Stimulated activated CD4-positive, alpha-beta T cell treated with anti-CD3 and anti-CD28 coated beads, Interleukin-4, amount 100 ng/mL, for 48 hours (primary cell): ENCODE data around the gene HSD17B8.

Experiments
- DNase-seq, 2 donors: peaks; one replicate each; pipeline ENCODE4 v3.0.0-alpha.2; 2020; ENCODE audit warnings: low read depth in 2 of 2

The HSD17B8 gene

GRCh38 chr6:33171016-33171879 is 33.2 kb upstream of the HSD17B8 start:
- DNase-seq = no peak

DNA sequence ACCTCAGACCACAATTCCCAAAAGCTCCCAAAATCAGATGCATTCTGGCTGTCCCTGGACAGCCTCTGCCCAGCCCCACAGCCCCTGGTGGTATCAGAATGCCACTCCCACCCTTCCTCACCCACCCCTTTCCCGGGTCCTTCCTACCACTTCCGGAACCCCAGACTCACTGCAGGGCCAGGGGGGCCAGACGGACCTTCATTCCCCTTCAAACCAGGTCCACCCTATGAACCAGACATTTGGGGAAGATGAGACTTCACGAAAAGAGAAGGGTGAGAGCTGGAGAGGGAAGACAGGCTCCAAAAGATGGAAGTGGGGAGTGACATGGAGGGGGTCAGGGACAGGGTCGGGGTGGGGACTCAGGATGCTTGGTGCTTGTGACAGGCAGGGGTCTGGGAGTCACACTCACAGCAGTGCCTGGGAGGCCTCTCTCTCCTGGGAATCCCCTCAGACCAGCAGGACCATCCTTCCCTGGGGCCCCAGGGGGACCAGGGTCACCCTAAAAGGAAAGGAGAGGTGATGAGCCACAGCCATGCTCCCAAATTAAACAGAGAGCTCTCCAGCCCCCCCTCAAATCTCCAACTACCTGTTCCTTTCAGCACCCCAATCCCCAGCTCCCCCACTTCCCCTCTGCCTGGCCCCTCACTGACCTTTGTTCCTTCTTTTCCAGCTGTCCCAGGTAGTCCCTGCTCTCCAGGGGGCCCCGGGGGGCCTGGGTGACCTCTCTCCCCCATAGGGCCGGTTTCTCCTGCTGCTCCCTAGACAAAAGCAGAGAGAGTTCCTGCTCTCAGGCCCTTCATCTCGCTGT is 32.4 kb upstream of the HSD17B8 start:
- DNase-seq = no peak

DNA sequence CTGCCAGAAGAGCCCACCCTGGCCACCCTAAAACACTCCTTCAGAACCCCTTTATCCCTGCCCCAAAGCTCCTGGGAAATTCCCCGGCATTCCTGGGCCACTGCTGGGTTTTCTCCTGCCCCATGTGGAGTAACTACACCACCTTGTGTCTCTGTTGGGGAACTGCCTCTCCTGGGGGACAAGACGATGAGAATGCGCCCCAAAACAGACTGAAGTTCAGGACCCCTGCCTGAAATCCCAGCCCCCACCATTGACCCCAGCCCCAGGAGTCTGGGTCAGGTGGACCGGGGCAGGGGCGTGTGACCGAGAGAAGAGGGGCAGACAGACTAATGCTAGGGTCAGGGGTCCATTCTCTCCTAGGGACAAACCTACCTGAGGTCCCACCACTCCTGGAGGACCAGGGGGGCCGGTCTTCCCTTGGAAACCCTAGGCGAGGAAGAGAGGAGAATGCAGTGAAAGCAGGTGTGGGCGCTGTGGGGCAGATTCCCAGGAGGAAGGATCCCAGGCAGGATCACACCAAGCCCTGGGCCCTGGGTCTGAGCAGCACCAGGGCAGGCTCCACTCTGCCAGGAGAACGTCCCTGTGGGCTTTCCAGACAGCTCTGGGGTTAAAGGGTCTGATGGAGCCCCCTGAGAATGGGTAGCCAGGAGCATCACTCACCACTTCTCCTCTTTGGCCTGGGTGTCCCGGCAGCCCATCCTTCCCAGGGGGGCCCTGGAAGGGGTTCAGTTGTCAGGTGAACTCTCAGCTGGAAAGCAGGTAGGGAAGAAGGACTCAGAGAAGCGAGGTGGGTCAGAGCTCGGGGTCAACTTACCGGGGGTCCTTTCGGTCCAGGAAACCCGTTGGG is 31.5 kb upstream of the HSD17B8 start:
- DNase-seq = no peak

GRCh38 chr6:33173535-33174180 is 30.8 kb upstream of the HSD17B8 start:
- DNase-seq = no peak

- no peak for DNase-seq
Measured at GRCh38 chr6:33174784-33175183, 29.7 kb upstream of the HSD17B8 start.

- no peak for DNase-seq
Measured at GRCh38 chr6:33175436-33176069, 28.9 kb upstream of the HSD17B8 start.

DNA sequence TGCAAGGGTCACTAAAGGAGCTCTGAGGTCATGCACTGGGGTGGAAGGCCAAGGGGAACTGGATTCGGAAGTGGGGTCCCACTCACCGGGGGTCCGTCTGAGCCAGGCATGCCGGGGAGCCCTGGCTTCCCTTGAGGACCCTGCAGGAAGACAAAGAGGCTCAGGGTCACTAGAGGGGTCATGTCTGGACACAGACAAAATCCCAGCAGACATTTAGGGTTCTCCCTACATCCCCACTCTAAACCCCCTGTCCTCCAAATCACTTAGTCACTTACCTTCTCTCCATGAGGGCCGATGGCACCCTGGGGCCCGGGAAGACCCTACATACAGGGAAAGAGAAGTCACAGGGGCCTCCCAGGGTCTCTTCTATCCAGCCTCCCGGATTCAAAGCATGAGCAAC is 27.5 kb upstream of the HSD17B8 start:
- no peak for DNase-seq

DNA sequence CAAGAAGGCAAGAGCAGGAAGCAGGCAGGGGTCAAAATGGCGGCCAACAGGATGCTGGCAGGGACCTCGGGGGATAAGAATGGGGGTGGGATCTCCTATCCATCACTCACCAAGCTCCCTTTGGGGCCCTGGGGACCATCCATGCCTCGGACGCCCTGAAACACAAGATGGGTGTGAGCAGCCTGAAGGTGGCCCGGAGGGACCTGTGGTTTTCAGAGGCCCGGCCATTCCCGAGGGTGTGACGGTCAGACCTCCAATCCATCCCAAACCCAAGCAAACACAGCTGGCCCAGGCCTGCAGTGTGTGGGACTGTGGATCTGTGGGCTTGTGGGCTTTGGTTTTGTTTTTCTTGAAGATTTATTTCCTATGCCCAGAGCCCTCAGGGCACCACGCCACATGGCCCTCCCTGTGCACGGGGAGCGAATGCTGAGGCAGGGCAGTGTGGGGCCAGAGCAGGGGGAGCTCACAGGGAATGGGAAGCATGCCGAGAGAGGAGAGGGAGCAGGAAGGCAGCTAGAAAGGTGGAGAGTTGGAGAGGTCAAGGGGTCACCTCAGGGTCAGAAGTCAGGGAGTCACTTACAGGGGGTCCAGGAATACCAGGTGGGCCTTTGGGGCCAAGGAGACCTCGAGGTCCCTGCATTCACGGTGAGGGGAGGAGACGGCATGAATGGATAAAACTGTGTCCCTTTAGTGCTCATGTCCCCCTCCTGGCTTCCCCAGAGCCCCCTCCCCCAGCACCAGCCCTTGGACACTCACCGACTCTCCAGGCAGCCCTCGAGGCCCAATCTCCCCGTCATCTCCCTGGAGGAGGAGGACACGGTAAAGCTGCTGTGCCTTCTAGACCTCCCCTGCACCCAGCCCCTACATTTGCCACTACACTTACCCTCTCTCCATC is 26.7 kb upstream of the HSD17B8 start:
- DNase-seq = no peak

DNA sequence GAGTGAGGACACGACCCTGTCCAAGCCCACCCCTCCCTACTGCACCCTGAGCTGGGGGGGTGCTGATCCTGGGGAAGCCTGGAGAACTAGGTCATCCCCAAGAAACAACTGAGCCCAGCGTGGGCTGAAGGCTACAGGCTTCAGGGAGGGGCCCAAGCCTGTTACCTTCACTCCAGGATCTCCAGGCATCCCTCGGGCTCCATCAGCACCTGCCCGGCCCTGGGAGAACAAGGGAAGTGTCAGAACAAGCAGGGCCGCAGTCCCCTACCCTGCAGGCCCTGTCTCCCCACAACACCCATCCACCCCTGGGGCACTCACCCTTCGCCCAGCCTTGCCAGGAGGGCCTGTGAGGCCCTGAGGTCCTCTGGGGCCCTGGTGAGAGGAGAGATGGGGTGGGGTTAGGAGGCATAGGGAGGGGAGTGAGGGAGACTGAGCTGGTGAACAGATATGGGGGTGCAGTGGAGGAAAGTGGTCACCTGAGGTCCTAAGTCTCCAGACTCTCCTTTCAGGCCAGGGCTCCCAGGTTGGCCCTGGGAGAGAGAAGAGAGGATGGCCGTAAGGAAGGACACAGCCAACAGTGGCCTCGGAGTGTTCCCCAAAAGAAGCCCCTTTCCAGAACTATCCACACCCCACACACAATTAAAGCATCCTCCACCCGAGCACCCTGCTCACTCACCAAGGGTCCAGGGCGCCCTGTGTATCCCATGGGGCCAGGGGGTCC is 25.5 kb upstream of the HSD17B8 start:
- no peak for DNase-seq

DNA sequence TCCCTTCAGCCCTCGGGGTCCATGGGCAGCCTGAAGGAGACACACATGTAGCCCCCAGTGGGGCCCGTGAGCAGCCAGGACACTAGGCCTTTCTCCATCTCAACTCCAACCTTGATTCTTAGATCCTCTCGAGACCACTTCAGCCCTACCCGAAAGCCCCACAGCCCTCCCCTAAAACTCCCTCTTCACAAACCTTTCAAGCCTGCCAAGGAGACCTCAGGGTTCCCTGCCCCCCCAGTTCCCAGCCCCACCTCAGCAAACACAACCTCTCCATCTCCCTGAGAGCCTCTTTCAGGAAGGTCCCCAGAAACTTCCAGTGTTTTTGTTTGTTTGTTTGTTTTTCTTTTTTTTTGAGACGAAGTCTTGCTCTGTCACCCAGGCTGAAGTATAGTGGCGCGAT is 23.3 kb upstream of the HSD17B8 start:
- no peak for DNase-seq

GRCh38 chr6:33183071-33183683 is 21.3 kb upstream of the HSD17B8 start:
- no peak for DNase-seq

DNA sequence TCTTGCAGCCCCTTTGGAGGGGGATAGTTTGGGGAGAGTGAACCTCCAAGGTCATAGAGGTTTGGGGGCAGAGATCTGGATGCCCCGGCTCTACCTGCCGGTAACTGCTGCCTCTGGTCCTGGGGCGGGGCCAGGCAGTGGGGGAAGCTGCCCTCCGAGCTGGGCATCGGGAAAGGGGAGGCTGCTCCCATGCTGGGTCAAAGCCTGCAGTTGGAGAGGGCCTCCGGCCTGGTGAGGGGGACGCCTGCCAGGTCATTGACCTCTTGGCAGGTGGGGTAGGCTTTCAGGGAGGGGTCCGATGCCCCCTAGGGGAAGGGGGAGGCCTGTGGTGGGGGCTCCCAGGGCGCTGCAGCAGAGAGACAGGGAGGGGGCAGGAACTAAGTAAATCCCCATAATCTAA is 19.3 kb upstream of the HSD17B8 start:
- DNase-seq = no peak

DNA sequence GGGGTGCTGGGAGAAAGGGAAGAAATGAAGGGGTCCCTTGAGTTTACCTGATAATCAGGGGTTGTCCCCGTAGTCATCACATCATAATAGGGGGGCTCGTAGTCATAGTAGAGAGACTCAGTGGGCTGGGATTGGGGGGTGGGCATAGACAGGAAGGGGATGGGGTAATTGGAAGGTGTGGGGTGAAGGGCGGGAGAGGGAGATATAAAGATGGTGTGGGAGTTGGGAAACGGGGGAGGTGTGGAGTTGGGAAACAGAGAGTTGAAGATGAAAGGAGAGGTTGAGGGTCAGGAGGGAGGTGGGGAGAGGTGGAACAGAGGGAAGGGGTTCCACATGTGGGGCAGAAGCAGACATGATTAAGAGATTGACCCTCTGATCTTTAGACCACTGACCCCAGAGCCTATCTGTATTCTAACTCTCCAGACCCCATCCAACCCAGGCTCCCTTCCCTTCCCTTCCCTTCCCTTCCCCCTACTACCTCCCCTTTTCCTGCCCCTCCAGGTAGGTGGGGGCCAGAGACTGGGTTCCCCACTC is 18.7 kb upstream of the HSD17B8 start:
- DNase-seq = no peak

DNA sequence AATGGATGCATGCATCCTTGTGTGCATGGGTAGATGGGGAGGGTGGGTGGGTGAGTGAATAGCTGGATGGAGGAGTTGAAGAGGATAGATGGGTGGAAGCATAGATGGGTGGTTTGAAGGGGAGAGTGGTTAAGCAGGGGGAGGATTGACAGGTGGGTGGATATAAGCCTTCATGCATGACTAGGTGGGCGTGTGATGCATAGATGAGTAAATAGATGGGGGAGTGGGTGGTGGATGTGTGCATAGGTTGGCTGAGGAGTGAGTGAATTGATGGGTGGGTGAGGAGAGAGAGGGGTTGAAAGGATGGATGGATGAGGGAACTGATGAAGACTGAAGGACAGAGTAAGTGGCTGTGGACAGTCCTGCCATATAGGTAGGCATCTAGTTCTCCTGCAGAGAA is 16.6 kb upstream of the HSD17B8 start:
- DNase-seq = no peak

- DNase-seq = no peak
Measured at GRCh38 chr6:33189164-33189563, 15.3 kb upstream of the HSD17B8 start.

DNA sequence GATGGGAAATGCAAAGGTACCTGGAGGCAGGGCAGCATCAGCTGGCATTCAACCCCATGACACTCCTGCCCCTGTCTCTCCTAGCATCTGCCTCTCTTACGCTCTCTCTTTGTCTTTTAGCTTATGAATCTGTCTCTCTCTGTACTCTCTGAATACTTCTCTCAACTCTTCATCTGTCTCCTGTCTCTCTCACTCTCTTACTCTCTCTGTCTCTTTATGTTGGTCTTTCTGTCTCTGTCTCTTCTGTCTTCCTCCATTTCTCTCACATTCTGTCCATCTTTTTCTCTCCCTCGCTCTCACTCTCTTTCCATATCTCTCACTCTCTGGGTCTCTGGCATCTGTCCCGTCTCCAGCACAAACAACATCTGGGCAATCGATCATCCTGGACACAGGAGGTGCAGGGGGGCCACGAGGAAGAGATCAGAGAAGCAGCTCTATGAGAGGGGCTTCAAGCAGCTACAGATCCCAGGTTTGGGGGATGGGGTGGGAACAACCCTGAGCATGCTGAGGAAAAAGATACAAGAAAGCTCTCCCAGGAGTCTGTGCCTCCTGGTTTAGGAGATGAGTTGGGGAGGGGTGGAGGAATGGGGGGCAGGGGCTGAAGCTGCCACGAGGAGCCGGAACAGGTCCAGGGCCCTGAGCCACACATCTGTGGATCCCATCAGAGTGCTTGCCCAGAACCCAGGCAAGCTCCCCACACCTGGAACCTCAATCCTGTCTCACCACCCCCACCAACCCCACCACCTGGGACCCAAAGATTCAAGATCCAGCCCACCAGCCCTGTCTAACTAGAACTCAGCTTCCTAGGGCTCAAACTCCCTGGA is 14.6 kb upstream of the HSD17B8 start:
- no peak for DNase-seq

GRCh38 chr6:33190504-33191107 is 13.8 kb upstream of the HSD17B8 start:
- DNase-seq = no peak
